Measurements from ENCODE around the gene TCF21. TPM values are rescaled to one million over a fixed set of nuclear protein-coding genes. Genes with fewer than 3 reads are reported as not detected.

TCF21 gene
- total and polyA plus RNA-seq, 8 donors, result 21.7 to 220 (median 188) TPM

DNA sequence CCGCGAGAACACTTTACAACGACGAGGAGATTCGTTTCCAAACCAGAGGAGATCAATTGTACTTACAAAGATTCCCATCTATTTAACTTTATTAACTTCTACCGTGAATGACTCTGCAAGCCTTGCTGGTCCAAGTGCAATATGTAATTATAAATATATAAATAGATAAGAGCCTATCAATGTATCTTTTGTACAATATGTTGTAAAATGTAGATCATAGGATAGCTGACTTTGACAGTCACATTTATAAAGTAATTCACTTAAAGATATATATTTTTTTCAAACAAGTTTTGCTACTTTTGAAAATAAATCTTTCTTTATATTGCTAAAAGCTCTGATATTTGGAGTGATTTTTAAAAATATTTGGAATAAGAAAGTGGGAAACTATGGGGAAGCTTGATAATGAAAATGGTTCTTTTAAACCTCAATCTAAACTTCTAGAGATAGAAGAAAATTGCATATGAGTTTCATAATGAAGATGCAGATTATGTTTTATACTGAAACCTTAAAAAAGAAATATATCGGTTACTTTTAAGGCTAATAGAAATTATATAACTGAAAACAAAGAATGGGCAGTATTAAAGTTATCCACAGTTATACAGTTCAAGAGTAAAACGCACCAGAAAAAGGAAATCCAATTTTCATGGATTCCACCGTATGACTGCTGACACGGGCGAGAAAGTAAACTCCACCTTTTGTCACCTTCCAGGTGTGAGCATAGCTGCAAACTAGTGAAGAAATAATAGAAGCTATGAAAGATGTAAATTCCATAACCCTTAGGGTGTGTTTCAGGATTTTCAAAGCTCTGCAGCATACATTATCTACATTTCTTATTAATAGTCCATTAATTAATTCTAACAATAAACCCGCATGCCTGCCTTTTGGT is 3.3 kb downstream of the TCF21 start:
- Histone ChIP-seq H3K27ac (peak overlapping the region; percentile 71 to 84), H3K4me3 (peak overlapping the region; percentile 23 to 37), H3K9me3 (no peaks in the 10 kb centered on the region), H3K4me1 (no peaks in the 10 kb centered on the region), H3K27me3 (peaks cover 77 to 100% of the 10 kb centered on the region in 2 donors), H3K36me3 (no peaks in the 10 kb centered on the region)
- DNase-seq, result no peak
- TF ChIP-seq, protein P1, sequence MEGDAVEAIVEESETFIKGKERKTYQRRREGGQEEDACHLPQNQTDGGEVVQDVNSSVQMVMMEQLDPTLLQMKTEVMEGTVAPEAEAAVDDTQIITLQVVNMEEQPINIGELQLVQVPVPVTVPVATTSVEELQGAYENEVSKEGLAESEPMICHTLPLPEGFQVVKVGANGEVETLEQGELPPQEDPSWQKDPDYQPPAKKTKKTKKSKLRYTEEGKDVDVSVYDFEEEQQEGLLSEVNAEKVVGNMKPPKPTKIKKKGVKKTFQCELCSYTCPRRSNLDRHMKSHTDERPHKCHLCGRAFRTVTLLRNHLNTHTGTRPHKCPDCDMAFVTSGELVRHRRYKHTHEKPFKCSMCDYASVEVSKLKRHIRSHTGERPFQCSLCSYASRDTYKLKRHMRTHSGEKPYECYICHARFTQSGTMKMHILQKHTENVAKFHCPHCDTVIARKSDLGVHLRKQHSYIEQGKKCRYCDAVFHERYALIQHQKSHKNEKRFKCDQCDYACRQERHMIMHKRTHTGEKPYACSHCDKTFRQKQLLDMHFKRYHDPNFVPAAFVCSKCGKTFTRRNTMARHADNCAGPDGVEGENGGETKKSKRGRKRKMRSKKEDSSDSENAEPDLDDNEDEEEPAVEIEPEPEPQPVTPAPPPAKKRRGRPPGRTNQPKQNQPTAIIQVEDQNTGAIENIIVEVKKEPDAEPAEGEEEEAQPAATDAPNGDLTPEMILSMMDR (IDR thresholded peaks at IDR 0.05), result no peak
- intact Hi-C loops (cut with DNase I), result no loop called here
- no peak for ATAC-seq

DNA sequence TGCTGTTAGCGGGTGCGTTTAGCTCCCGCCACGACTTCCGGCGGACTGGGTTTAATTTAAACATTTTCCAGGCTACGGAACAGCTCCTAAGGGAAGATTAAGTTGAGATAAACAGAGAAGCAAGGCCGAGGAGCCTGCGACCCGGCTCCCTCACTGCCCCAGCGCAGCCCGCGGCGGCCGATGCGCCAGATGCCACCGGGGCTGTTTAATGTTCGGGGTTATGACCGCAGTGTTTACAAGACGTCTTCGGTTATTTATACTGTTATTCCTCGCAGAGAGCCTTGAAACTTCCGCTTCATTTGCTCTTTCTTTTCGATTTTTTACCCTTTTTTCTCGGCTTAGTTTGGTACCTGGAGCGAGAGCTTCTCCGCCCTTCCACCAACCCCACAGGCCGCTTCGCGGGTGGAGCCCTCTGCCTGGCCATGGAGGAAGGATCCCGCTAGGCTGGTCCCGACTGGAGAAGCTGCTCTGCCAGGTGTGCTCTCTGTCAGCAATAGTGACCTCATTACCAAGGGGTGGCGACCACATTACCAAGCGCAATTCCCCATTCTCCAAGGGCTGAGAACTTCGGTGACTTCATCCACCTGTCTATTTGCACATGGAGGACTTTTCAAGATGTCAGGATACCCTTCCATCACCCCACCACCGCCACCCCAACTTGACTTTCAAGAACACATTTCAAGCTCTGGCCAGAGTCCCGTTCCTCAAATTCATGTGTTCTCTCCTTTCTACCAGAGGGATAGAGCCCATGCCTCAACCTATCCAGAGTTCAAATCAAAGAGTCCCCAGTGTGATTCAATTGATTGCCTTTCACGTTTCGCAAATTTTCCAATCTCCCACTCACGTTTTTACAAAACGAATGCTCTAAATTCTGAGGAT is 4.1 kb downstream of the TCF21 start:
- Histone ChIP-seq H3K27me3 (peaks cover 84 to 100% of the 10 kb centered on the region in 2 donors), H3K4me1 (no peaks in the 10 kb centered on the region), H3K27ac (peak overlapping the region; percentile 15 to 61), H3K9me3 (no peaks in the 10 kb centered on the region), H3K4me3 (peak overlapping the region in 1 of 2 donors; percentile 37), H3K36me3 (no peaks in the 10 kb centered on the region)
- DNase-seq, result peak in 1 of 4 donors; percentile 61
- ATAC-seq, result no peak
- intact Hi-C loops (cut with DNase I), result no loop called here
- TF ChIP-seq, protein P1 (IDR thresholded peaks at IDR 0.05), result no peak

DNA sequence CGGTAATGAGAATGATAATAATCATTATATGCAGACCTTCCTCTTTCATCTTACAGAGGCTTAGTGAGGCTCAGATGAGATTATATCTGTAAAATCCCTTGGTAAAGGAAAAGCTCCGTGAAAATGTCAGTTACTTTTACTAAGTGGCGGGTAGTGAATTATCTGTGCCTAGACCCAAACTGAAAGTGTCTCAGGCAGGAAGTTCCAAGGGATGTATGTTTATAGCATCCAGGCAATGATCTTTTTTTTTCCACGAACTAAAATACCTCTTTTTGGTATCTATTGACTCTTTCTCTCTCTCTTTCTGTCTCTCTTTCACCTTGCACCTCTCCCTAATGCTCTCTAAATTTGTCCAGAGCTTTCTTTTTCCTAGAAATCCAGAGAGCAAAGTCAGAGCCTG is 5.0 kb downstream of the TCF21 start:
- Histone ChIP-seq H3K27ac (peak overlapping the region in 1 of 2 donors; percentile 61), H3K27me3 (peaks cover 84 to 99% of the 10 kb centered on the region in 2 donors), H3K9me3 (no peaks in the 10 kb centered on the region), H3K36me3 (no peaks in the 10 kb centered on the region), H3K4me1 (no peaks in the 10 kb centered on the region), H3K4me3 (no peak overlapping the region)
- intact Hi-C loops (cut with DNase I), result no loop called here
- TF ChIP-seq, protein P1 (IDR thresholded peaks at IDR 0.05), result no peak
- no peak for DNase-seq
- no peak for ATAC-seq

DNA sequence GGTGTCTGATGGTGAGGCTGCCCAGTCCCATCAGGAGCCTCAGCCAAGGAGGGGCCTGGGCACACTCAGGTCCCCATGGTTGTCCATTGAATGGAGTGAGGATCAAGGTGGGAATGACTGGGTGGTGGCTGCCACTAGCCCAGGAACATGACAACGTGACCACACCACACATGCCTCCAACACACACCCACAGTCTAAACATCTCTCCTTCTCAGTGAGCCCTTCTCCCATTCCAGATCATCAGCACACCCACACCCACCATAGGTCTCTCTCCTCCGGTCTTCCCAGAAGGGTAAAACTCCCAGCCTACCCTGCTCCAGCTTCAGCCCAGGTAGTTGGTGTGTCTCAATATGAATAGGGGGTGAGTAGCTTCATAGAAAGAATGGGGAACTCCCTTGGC is 5.5 kb downstream of the TCF21 start:
- Histone ChIP-seq H3K36me3 (no peaks in the 10 kb centered on the region), H3K27me3 (peaks cover 85 to 97% of the 10 kb centered on the region in 2 donors), H3K4me3 (no peak overlapping the region), H3K9me3 (no peaks in the 10 kb centered on the region), H3K27ac (peak overlapping the region; percentile 33 to 61), H3K4me1 (no peaks in the 10 kb centered on the region)
- no peak for DNase-seq
- ATAC-seq, result no peak
- intact Hi-C loops (cut with DNase I), result no loop called here
- TF ChIP-seq, protein P1 (IDR thresholded peaks at IDR 0.05), result no peak
